H9 (cell line): ENCODE measurements around the gene DDX24. TPM values are rescaled to one million over a fixed set of nuclear protein-coding genes. Genes with fewer than 3 reads are reported as not detected.

Source experiments
- DNase-seq: peaks from one replicate; pipeline ENCODE4 v3.0.0-alpha.2; 2017
- H2AFZ ChIP-seq: one replicate; pipeline ENCODE4 v1.6.1; 2013; ENCODE audit warnings: mild to moderate bottlenecking, low read length, control low read depth, moderate library complexity
- H2AK5ac ChIP-seq: 2 replicates; pipeline ENCODE4 v1.6.1; 2013; ENCODE audit warnings: low read length, control low read depth, mixed read lengths; ENCODE audit not compliant: insufficient read length
- H2BK120ac ChIP-seq: one replicate; pipeline ENCODE4 v1.6.1; 2013; ENCODE audit warnings: low read depth, mild to moderate bottlenecking, low read length, control low read depth, inconsistent platforms; ENCODE audit not compliant: poor library complexity, severe bottlenecking
- H2BK12ac ChIP-seq: 2 replicates; pipeline ENCODE4 v1.6.1; 2013; ENCODE audit warnings: low read length, control low read depth, mixed read lengths, low read depth; ENCODE audit not compliant: insufficient read length
- H2BK15ac ChIP-seq: 2 replicates; pipeline ENCODE4 v1.6.1; 2013; ENCODE audit warnings: low read depth, low read length, control low read depth
- H2BK20ac ChIP-seq: one replicate; pipeline ENCODE4 v1.6.1; 2013; ENCODE audit warnings: low read depth, mild to moderate bottlenecking, low read length, control low read depth, inconsistent platforms; ENCODE audit not compliant: poor library complexity, severe bottlenecking
- H2BK5ac ChIP-seq: 2 replicates; pipeline ENCODE4 v1.6.1; 2013; ENCODE audit warnings: low read length, control low read depth, mixed read lengths; ENCODE audit not compliant: insufficient read length
- H3K14ac ChIP-seq: 2 replicates; pipeline ENCODE4 v1.6.1; 2013; ENCODE audit warnings: low read length, control low read depth; ENCODE audit not compliant: insufficient read depth
- H3K18ac ChIP-seq: 2 replicates; pipeline ENCODE4 v1.6.1; 2013; ENCODE audit warnings: low read depth, mild to moderate bottlenecking, mixed read lengths, low read length, control low read depth; ENCODE audit not compliant: insufficient read length
- H3K23ac ChIP-seq: 2 replicates; pipeline ENCODE4 v1.6.1; 2013; ENCODE audit warnings: low read length, control low read depth, mixed read lengths, low read depth; ENCODE audit not compliant: insufficient read length
- H3K23me2 ChIP-seq: 2 replicates; pipeline ENCODE4 v1.6.1; 2013; ENCODE audit warnings: low read depth, mild to moderate bottlenecking, mixed read lengths, low read length, control low read depth; ENCODE audit not compliant: insufficient read length, poor library complexity, severe bottlenecking
- H3K27ac ChIP-seq: 2 replicates; pipeline ENCODE4 v1.5.1; 2013; ENCODE audit warnings: low read length, control low read depth, mixed read lengths, low read depth; ENCODE audit not compliant: insufficient read length
- H3K27me3 ChIP-seq: 2 replicates; pipeline ENCODE4 v1.6.1; 2013; ENCODE audit warnings: low read length, control low read depth, inconsistent platforms; ENCODE audit not compliant: insufficient read depth
- H3K4ac ChIP-seq: 2 replicates; pipeline ENCODE4 v1.6.1; 2013; ENCODE audit warnings: low read depth, mild to moderate bottlenecking, control low read depth, inconsistent platforms, low read length, moderate library complexity
- H3K4me1 ChIP-seq: 2 replicates; pipeline ENCODE4 v1.6.1; 2013; ENCODE audit warnings: low read length, control low read depth, inconsistent platforms; ENCODE audit not compliant: insufficient read depth
- H3K4me2 ChIP-seq: 2 replicates; pipeline ENCODE4 v1.6.1; 2013; ENCODE audit warnings: low read length, control low read depth, mixed read lengths; ENCODE audit not compliant: insufficient read length, insufficient read depth
- H3K56ac ChIP-seq: 2 replicates; pipeline ENCODE4 v1.6.1; 2013; ENCODE audit warnings: low read depth, mild to moderate bottlenecking, mixed read lengths, low read length, control low read depth; ENCODE audit not compliant: insufficient read length
- H3K79me1 ChIP-seq: 2 replicates; pipeline ENCODE4 v1.6.1; 2013; ENCODE audit warnings: low read depth, mild to moderate bottlenecking, moderate library complexity, low read length, control low read depth, inconsistent platforms; ENCODE audit not compliant: insufficient read depth, poor library complexity, severe bottlenecking
- H3K79me2 ChIP-seq: 2 replicates; pipeline ENCODE4 v1.6.1; 2013; ENCODE audit warnings: low read length, control low read depth, inconsistent platforms; ENCODE audit not compliant: insufficient read depth
- H3K9ac ChIP-seq: 2 replicates; pipeline ENCODE4 v1.6.1; 2013; ENCODE audit warnings: low read length, control low read depth, mixed read lengths; ENCODE audit not compliant: insufficient read length; ENCODE audit errors: extremely low read depth
- H3K9me3 ChIP-seq: one replicate; pipeline ENCODE4 v1.6.1; 2013; ENCODE audit warnings: low read depth, low read length, inconsistent platforms; ENCODE audit not compliant: control insufficient read depth
- H3T11ph ChIP-seq: one replicate; pipeline ENCODE4 v1.6.1; 2013; ENCODE audit warnings: mild to moderate bottlenecking, low read length, control low read depth, inconsistent platforms
- H4K20me1 ChIP-seq: one replicate; pipeline ENCODE4 v1.6.1; 2013; ENCODE audit not compliant: control insufficient read depth, insufficient read length, insufficient read depth
- H4K5ac ChIP-seq: 2 replicates; pipeline ENCODE4 v1.6.1; 2013; ENCODE audit warnings: low read depth, mild to moderate bottlenecking, mixed read lengths, low read length, control low read depth; ENCODE audit not compliant: insufficient read length
- H4K8ac ChIP-seq: replicated peaks from 2 replicates; pipeline ENCODE4 v1.6.1; 2013; ENCODE audit warnings: low read length, control low read depth, mixed read lengths, low read depth; ENCODE audit not compliant: insufficient read length
- H4K91ac ChIP-seq: 2 replicates; pipeline ENCODE4 v1.6.1; 2013; ENCODE audit warnings: low read depth, mild to moderate bottlenecking, moderate library complexity, mixed read lengths, low read length, control low read depth; ENCODE audit not compliant: insufficient read length
- H3K27ac Mint-ChIP-seq, 3 experiments: 2 replicates in 2 of 3; 3 replicates in 1 of 3; pipeline ENCODE4 v1.8.0; 2020 to 2021; ENCODE audit warnings: mixed read lengths in 3 of 3, mild to moderate bottlenecking in 1 of 3, moderate library complexity in 1 of 3
- H3K27me3 Mint-ChIP-seq: 2 replicates; pipeline ENCODE4 v1.8.0; 2021; ENCODE audit warnings: low read depth, mild to moderate bottlenecking, moderate library complexity, mixed read lengths
- H3K36me3 Mint-ChIP-seq, 3 experiments: 2 replicates in 2 of 3; 3 replicates in 1 of 3; pipeline ENCODE4 v1.8.0; 2020 to 2021; ENCODE audit warnings: low read depth in 3 of 3, mixed read lengths in 3 of 3; ENCODE audit not compliant: insufficient read depth in 1 of 3
- H3K4me1 Mint-ChIP-seq, 2 experiments: 2 replicates each; pipeline ENCODE4 v1.8.0; 2020; ENCODE audit warnings: mixed read lengths in 2 of 2
- H3K4me3 Mint-ChIP-seq, 2 experiments: 2 replicates in 1 of 2; 3 replicates in 1 of 2; pipeline ENCODE4 v1.8.0; 2020 to 2021; ENCODE audit warnings: mild to moderate bottlenecking in 2 of 2, mixed read lengths in 2 of 2, moderate library complexity in 1 of 2
- H3K9me3 Mint-ChIP-seq, 2 experiments: 2 replicates in 1 of 2; 3 replicates in 1 of 2; pipeline ENCODE4 v1.8.0; 2020; ENCODE audit warnings: mild to moderate bottlenecking in 2 of 2, mixed read lengths in 2 of 2, moderate library complexity in 1 of 2
- WGBS: extraction: QIAGEN DNeasy Blood & Tissue Kit; methylation state at CpG from one replicate; pipeline ENCODE4 v1.1.7; 2013; ENCODE audit warnings: missing lambda C conversion rate, low lambda C conversion rate, mixed read lengths; ENCODE audit not compliant: insufficient read length; ENCODE audit errors: extremely low coverage; 5-methylcytosine and 5-hydroxymethylcytosine counted together
- total RNA-seq: library from RNA; stranded (reverse); gene quantifications from 2 replicates; pipeline ENCODE4 v1.2.1, GENCODE V29; 2021
- TF ChIP-seq, protein P1 (sequence below): fragments of 200-600 bp; sonication (generic); conservative IDR thresholded peaks from 3 replicates; pipeline ENCODE4 v1.8.0; 2021; ENCODE audit warnings: antibody characterized with exemption, mild to moderate bottlenecking

The DDX24 gene
- total RNA-seq, 1 experiment from 2014 or later, result 172 TPM

DNA sequence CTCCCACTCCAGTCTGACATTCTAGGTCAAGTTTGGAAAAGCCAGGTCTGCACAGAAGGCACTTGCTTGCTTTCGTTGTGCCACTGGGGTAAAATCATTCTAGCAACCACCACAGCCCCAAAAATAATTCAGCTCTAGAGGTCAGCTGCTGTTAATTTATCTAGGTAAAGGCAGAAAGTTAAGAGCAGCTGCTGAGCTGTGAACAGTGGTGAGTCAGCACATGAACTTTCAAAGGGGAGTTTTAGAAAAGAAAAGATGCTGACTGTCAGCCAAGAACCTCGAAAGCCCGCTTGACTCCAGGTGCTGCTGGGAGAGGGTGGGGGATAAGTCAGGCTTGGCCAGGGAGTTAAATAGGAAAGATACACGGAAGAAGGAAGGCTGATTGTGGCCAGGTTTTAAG lies 71.2 kb downstream of the DDX24 start:
- Histone ChIP-seq H2BK5ac (no peak overlapping the region), H4K5ac (no peak overlapping the region), H3K23ac (no peak overlapping the region), H2BK15ac (no peak overlapping the region), H2BK20ac (no peak overlapping the region), H4K20me1 (no peaks in the 10 kb centered on the region), H3K4me1 (no peaks in the 10 kb centered on the region), H3K27me3 (no peaks in the 10 kb centered on the region), H3K79me2 (no peaks in the 10 kb centered on the region), H3K27ac (no peak overlapping the region), H2BK120ac (no peak overlapping the region), H4K91ac (no peak overlapping the region), H3K23me2 (no peaks in the 10 kb centered on the region), H3K9me3 (no peaks in the 10 kb centered on the region), H3K9ac (no peak overlapping the region), H3T11ph (no peak overlapping the region), H3K4me2 (no peak overlapping the region), H3K14ac (no peak overlapping the region), H3K18ac (no peak overlapping the region), H4K8ac (no peak overlapping the region), H3K4ac (no peak overlapping the region), H3K79me1 (no peaks in the 10 kb centered on the region), H2AFZ (no peak overlapping the region), H2AK5ac (no peak overlapping the region), H2BK12ac (no peak overlapping the region), H3K56ac (no peak overlapping the region)
- no peak for DNase-seq
- peaks cover 3 to 17% of the 10 kb centered on the region in 2 experiments; a peak in 3 of 4 replicates for H3K4me1 Mint-ChIP-seq
- peaks cover 10% of the 10 kb centered on the region for H3K27me3 Mint-ChIP-seq
- H3K9me3 Mint-ChIP-seq, result no peaks in the 10 kb centered on the region
- H3K4me3 Mint-ChIP-seq, result no peak overlapping the region
- TF ChIP-seq, protein P1, sequence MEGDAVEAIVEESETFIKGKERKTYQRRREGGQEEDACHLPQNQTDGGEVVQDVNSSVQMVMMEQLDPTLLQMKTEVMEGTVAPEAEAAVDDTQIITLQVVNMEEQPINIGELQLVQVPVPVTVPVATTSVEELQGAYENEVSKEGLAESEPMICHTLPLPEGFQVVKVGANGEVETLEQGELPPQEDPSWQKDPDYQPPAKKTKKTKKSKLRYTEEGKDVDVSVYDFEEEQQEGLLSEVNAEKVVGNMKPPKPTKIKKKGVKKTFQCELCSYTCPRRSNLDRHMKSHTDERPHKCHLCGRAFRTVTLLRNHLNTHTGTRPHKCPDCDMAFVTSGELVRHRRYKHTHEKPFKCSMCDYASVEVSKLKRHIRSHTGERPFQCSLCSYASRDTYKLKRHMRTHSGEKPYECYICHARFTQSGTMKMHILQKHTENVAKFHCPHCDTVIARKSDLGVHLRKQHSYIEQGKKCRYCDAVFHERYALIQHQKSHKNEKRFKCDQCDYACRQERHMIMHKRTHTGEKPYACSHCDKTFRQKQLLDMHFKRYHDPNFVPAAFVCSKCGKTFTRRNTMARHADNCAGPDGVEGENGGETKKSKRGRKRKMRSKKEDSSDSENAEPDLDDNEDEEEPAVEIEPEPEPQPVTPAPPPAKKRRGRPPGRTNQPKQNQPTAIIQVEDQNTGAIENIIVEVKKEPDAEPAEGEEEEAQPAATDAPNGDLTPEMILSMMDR, result no peak
- no CpG with 5 or more reads among the region's 4 CpGs for WGBS
- H3K27ac Mint-ChIP-seq, result no peak overlapping the region
- no peaks in the 10 kb centered on the region for H3K36me3 Mint-ChIP-seq
